ENCODE results near the gene RIMBP2.

Gene RIMBP2

GRCh38 chr12:130641533-130642184, 74.4 kb downstream of the RIMBP2 start:
- H3K27ac ChIP-seq, result no peak overlapping the region
- no peak for TF ChIP-seq CTCF (conservative IDR thresholded peaks at IDR 0.05)

- TF ChIP-seq CTCF (conservative IDR thresholded peaks at IDR 0.05), result no peak
These were observed 75.2 kb downstream of the RIMBP2 start for GRCh38 chr12:130640901-130641300.

GRCh38 chr12:130640496-130640895, 75.6 kb downstream of the RIMBP2 start:
- peak overlapping the region; percentile 35 for H3K27ac ChIP-seq

More at GRCh38 chr12:130640901-130641300, 75.2 kb downstream of the RIMBP2 start:
- peak overlapping the region; percentile 35; the same call in 1 of the 2 replicates for H3K27ac ChIP-seq

GRCh38 chr12:130639476-130640424, 76.3 kb downstream of the RIMBP2 start:
- H3K27ac ChIP-seq, result peak overlapping the region; percentile 35
- no peak for TF ChIP-seq CTCF (conservative IDR thresholded peaks at IDR 0.05)

More at GRCh38 chr12:130640496-130640895, 75.6 kb downstream of the RIMBP2 start:
- TF ChIP-seq CTCF (conservative IDR thresholded peaks at IDR 0.05), result no peak

- H3K27ac ChIP-seq, result no peak overlapping the region
- no peak for TF ChIP-seq CTCF (conservative IDR thresholded peaks at IDR 0.05)
These were observed 79.7 kb downstream of the RIMBP2 start for GRCh38 chr12:130636370-130636769.

- H3K27ac ChIP-seq, result peak overlapping the region; percentile 99
- no peak for TF ChIP-seq CTCF (conservative IDR thresholded peaks at IDR 0.05)
These were observed 81.2 kb downstream of the RIMBP2 start for GRCh38 chr12:130634866-130635265.

GRCh38 chr12:130633771-130634170, 82.3 kb downstream of the RIMBP2 start:
- TF ChIP-seq CTCF (conservative IDR thresholded peaks at IDR 0.05), result no peak
- H3K27ac ChIP-seq, result peak overlapping the region; percentile 99

All from VCaP (cell line).